Hematopoietic multipotent progenitor cell treated with erythropoietin and hydrocortisone succinate and interleukin-3 and kit ligand, for 17 days (in vitro differentiated cells): ENCODE results near the gene RNU1-4.
"Not testable (repeated sequence)": the region's sequence is repeated elsewhere in the genome, so short reads cannot be mapped to it uniquely, and the experiment has no call there.

Source experiments
- DNase-seq: peaks from one replicate; pipeline ENCODE4 v3.0.0-alpha.2; 2015; ENCODE audit warnings: low spot score

Gene RNU1-4

DNA sequence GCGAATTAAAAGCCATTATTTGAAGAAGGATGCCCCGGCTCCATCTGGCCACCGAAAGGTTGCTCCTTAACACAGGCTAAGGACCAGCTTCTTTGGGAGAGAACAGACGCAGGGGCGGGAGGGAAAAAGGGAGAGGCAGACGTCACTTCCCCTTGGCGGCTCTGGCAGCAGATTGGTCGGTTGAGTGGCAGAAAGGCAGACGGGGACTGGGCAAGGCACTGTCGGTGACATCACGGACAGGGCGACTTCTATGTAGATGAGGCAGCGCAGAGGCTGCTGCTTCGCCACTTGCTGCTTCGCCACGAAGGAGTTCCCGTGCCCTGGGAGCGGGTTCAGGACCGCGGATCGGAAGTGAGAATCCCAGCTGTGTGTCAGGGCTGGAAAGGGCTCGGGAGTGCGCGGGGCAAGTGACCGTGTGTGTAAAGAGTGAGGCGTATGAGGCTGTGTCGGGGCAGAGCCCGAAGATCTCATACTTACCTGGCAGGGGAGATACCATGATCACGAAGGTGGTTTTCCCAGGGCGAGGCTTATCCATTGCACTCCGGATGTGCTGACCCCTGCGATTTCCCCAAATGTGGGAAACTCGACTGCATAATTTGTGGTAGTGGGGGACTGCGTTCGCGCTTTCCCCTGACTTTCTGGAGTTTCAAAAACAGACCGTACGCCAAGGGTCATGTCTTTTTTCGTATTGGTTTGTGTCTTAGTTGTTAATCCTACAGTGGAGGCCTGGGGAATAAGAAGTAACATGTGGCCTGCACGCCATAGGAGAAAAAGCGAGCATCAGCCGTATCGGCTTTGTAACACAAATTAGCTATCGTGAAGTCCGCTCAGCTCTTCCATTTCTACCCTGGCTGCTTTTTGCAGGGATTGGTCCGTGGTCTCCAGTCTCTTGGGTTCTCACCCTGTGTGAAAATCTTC lies at the start of gene RNU1-4:
Gene RNU1-4, plus strand, starts transcription at position 470 of the 918 bp plus-strand sequence.
- not testable (repeated sequence) for DNase-seq

DNA sequence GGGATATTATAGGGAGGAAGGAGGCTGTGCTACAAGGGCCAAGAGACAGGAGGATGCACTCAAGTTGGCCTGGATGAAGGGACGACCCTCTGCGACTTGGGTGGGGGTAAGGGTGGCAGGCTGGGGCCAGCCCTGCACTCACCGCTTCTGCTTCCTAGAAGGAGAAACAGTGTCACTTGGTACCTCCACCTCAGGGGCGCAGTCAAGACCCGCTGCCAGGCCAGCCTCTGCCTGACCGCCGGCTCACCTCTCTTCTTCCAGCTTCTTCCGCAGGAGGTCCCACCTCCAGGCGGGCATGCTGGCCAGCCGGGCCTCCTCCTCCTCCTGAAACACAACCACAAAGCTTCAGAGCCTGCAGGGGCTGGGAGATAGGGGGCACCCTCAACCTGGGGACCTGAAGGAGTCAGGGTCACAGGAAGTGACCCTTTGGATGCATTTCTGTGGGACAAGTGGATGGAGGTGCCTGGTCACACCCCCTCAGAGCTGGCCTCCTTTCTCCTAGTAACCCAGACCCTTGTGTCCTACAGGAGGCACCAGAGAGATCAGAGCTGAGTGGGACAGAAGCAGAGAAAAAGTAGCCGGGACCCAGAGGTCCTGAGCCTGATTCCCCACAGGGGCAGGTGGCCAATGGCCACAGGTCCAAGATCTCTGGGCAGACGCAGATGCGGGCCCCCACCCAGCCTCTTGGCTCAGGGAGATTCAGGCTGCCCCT lies 49.2 kb upstream of the RNU1-4 start:
- not testable (repeated sequence) for DNase-seq

DNA sequence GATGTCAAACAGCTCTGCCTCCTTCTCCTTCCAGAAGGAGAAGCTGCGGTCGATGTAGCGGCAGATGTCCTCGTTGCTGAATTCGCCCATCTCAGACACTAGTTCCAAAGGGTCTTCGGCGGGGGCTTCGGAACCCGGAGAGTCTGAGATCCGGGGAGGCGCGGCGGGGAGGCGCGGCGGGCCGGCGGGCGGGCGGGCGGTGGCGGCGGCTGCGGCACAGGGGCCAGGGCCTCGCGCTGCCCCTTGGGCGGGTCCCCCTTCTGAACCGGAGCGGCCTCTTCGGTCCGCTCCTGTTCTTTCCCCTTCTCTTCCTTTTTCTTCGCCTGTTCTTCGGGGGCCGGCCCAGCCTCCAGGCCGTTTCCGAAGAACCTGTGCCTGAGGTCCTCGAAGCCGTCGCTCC lies 48.0 kb upstream of the RNU1-4 start:
- not testable (repeated sequence) for DNase-seq

DNA sequence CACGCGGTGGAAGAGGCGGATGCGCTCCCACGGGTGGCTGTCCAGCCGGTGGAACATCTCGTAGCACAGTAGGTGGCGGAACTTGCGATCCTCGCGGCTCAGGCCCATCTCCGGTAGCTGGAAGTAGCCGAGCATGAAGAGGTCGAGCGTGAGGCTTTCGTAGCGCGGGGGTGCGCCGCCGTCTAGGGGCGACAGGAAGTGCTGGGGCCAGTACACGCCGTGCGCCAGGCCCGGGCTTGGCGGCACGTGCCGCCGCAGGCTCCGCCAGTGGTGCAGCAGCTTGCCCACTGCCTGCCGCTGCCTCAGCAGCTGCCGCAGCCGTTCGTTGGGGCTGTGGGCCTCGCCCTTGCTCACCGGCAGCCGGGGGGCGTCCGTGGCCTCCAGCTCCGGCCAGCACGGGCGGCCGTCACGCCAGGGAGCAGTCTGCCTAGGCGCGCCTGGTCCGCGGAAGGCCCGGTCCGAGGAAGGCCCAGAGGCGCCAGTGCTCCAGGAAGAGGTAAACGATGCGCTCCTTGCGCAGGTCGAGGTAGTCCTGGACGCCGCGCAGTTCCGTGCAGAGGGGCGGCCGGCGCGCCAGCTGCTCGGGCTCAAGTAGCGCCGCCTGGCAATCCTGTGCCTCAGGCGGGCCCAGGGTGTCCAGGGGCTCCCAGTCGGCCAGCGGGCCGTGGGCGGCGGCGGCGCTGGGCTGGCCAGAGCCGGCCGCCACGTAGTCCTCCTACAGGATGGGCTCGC lies 47.4 kb upstream of the RNU1-4 start:
- DNase-seq, result not testable (repeated sequence)

DNA sequence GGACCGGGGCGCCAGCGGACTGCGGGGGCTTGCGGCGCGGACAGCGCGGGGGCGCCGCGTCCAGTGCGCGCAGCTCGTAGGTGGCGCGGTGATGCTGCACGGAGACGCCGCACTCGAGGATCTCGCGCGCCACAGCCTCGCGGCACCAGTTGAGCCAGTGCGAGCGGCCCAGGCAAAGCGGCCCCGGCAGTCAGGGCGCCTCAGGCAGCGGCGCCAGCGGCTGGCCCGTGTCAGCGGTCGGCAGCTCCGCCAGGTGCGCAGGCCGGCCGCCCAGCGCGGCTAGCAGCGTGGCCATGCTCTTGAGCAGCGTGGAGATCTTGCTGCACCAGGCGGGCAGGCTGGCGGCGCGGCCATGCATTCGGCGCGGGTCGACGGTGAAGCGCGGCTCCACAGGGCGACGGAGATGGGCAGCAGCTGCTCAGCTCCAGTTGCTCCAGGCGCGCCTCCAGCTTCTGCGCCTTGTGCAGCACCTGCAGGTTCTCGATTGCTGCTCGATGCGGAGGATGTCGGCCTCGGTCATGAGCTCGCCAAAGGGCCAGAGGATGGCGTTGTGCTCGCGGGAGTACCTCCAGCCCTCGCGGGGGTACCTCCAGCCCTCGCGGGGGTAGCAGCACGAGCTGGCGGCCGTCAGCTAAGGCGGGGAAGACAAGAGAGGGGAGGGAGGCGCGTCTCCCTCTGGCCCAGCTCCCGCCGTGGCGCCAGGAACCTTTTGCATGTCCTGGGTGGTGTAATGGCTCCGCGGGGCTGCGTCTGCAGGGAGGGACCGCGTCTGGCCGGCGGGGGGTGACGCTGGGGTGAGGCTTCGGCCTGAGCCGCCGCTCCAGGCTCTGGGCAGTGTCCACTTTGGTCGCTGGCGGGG lies 46.6 kb upstream of the RNU1-4 start:
- DNase-seq, result not testable (repeated sequence)

DNA sequence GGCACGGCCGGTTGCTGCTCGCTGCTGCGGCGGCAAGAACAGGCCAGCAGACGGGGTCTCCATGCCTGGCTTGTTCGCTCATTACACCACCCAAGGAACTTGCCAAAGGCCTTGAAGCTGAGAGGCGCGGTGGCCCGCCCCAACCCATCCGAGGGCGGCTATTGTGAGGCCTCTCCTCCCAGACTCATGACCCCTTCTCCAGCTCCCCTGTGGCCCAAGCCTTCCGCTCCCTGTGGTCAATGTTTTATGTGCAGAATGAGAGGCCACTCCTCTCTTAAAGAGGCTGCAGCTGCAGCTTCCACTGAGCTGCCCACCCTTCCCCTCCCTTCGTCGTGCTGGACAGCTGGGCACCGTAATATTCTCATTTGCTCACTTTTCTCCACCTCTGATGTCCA lies 46.0 kb upstream of the RNU1-4 start:
- DNase-seq, result not testable (repeated sequence)

DNA sequence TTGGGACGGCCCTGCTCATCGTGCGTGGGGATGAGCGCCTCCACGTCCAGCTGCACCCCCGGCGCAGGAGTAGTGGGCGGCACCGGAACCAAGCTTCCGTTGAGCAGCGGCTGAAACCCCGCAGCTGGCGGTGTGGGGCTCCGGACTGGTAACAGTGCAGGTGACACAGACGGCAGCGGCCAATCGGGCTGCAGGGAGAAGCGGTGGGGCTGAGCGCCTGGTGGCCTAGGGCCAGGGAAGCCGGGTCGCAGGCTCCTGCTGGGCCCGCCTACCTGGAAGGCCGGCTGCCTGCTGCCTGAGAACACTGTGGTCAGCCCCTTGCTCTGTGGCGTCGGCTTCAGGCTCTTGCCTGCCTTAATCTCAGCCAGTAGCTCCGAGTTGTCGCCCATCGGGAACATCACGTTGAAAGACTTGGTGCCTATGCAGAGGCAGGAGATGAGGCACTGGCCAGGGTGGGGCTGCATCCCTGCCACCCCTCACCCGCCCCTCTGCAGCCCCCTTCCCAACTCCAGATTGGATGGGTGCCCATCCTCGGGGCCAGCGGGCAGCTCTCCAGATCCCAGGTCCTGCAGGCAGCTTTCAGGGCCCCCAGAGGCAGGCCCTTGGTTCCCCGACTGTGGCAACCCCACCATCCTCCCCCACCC lies 43.7 kb upstream of the RNU1-4 start:
- not testable (repeated sequence) for DNase-seq

DNA sequence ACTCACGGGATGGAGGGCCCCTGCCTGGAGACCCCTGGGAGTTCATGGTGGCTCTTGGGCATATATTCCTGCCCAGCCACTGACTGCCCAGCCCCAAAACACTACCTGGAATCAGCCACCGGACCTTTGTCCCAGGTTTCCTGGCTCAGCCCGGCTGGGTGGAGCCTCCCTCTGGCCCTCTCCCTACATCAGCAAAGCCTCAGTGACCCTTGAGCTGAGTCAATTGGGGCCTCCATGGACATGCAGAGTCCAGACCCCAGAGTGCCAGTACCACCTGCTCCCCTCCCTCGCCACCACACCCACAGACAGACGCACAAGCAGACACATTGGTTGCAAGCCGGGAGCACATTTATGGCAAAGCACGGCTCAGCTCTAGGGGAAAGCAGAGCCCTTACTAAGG lies 43.2 kb upstream of the RNU1-4 start:
- not testable (repeated sequence) for DNase-seq

DNA sequence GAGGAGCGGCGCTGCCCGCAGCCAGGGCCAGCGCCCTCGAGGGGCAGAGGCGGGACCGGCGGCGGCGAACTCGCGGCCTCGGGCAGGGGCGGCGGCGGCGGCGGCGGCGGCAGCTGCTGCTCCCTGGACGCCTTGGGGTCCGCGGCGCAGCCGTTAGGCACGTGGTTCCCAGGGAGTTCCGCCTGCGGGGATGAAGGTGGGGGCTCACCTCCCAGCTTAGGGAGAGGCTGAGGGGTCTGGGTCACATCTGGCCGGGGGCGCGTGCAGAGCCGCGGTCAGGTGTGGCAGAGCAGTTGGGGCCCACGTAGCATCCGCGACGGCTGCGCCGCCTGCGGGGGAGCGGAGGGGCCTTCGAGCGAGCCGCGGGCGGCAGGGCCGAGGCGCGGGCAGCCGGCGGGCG lies 40.9 kb upstream of the RNU1-4 start:
- not testable (repeated sequence) for DNase-seq

DNA sequence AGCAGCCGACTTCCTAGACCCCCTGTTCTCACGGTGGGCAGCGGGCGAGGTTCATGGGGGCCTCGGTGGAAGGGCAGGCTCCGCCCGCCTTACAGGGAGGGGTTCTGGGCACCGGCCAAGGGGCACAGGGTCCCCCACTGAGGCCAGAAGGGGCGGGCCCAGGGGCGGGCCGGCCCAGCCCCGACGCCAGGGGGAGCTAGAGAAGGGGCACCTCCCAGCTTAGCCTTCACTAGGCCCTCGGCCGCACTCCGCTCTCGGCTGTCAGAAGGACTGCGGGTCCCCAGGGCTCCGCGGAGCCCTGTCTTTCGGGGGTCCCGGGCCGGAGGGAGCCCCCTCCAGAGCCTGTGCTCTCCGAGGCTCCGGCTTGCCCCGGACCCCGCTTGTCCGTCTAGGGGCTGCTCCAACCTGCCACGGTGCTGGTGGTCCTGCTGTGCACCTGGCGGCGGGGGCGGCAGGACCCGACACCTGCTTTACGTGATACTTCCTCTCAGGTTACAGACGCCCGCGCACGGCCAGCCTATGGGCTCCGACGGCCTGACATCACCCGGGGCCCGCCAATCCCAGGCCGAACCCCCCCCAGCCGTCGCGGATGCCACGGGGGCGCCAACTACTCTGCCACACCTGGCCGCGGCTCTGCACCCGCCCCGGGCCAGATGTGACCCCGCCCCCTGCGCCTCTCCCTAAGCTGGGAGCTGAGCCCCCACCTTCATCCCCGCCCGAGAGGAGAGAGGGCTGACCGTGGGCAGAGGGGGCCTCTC lies 40.0 kb upstream of the RNU1-4 start:
- not testable (repeated sequence) for DNase-seq

DNA sequence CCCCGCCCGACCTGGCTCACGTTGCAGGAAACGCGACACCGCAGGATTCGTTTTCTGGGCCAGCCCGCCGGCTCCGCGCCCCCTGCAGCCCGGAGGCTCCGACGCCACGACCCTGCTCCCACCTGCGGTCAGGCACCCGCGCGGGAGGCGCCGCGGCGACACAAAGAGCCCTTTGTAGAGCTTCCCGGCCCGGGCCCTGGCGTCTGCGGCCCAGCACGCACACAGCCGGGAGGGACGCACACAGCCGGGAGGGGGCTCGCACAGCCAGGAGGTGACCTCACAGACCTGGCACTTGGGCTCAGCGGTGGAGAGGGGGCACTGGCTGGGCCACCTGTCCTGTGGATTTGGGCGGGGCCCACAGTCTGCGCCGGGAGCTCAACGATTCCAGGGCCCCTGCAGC lies 39.1 kb upstream of the RNU1-4 start:
- DNase-seq, result not testable (repeated sequence)

DNA sequence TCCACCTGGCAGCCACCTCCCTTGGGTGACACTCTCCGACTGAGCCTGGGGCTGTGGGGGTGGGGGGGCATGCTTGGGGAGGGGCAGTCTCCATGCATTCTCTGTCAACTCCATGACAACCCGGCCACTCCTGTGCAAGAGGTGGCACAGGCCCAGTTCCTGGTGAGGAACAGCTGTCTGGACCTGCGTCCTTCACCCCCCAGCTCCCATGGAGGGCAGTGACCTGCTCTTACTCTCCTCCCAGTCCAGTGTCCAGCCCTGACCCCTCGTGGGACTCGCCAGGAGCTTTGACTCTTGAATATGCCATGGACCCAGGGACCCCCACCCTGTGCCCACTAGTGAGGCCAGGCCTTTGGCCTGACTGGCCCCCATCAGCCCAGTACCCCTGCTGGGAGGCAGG lies 38.0 kb upstream of the RNU1-4 start:
- DNase-seq, result not testable (repeated sequence)

DNA sequence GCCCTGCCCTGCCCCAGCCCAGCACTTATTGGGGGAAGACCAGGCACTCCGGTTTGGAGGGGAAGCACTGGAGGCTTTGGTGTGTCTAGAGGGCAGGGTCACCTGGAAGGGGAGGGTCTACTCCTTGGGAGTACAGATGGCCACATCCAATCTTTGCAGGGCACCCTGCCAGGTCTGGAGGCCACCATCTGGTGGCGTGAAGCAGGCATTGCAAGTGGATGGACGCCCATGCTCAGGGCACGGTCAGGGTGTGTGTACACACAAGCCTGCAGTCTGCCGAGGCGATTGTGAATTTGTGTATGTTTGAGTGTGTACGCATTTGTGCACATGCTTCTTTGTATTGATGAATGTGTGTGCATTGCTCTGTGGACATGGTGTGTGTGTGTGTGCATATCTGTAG lies 37.2 kb upstream of the RNU1-4 start:
- not testable (repeated sequence) for DNase-seq

DNA sequence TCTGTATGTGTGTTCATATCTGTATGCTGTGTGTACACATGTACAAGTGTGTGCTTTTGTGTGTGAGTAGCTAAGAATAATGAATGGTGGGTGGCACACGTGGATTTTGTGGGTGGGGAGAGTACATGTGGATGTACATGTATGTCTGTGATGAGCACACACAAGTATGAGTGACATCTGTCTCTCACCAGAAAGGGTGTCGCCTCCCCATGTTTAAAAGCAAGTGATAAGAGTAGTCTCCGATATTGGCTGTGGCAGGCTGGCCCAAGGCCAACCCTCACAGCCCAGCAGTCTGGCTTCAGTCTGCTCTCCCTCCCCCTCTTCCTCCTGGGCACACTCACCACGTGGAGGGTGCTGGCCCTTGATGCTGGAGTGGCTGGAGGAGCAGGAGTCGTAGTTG lies 36.7 kb upstream of the RNU1-4 start:
- DNase-seq, result not testable (repeated sequence)

DNA sequence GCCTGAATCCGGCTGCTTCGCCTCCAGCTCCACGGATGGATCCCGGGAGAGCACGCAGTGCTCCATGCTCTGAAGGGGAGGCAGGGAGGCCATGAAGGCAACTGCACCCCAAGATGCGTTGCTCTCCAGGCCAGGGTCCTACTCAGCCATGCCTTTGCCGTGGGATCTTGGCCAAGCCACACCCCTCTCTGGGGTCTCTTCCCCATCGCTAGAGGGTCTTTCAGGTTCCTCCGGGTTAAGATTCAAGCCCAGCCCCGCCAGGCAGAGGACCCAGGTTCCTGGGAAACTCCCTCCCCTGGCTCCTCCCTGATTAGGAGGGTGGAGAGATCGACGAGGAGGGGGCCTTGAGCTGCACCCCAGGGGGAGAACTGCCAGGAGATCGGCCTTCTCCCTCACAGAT lies 36.2 kb upstream of the RNU1-4 start:
- DNase-seq, result not testable (repeated sequence)

DNA sequence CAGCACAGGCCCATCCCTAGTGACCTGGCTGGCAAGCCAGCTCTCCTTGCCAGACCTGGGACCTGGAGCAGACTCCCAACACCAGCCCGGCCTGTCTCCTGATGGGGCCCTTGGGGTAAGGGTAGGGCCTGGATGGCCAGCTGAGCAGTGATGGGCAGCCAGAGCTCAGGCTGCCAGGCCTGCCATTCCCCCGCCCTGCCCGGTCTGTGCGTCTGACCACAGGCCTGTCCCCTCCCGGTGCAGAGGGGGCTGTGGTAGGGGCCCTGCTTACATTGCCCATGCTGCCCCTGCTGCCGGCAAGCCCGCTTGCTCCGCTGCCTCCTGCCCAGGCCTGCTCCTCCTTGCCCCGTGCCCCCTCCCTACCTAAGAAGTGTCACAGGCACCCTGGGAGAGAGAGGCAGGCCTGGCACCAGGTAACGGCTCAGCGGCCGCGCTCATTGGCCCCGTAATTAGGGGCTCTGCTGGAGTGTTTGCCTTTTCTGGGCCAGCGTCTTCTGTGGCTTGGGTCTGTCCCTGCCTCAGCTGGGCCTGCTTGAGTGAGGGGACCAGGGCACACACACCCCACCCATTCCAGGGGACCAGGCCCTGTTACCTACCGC lies 35.7 kb upstream of the RNU1-4 start:
- not testable (repeated sequence) for DNase-seq

DNA sequence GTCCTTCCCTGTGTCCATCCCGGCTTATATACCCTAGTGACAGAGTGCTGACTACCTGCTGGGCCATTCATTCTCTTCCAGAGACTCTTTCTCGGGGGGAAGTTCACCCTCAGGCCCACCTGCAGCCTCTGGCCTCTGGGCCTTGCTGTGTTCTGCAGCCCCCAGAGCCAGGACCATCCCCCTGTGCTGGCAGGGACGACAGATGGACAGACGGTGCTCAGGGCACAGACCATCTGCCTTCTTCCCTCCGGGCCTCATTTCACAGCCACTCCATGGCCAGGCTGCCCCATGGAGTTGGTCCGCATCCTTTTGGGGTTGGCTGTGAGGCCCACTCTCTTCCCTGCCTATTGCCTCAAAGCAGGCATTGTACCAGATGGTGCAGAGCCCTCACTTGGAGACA lies 34.0 kb upstream of the RNU1-4 start:
- not testable (repeated sequence) for DNase-seq

DNA sequence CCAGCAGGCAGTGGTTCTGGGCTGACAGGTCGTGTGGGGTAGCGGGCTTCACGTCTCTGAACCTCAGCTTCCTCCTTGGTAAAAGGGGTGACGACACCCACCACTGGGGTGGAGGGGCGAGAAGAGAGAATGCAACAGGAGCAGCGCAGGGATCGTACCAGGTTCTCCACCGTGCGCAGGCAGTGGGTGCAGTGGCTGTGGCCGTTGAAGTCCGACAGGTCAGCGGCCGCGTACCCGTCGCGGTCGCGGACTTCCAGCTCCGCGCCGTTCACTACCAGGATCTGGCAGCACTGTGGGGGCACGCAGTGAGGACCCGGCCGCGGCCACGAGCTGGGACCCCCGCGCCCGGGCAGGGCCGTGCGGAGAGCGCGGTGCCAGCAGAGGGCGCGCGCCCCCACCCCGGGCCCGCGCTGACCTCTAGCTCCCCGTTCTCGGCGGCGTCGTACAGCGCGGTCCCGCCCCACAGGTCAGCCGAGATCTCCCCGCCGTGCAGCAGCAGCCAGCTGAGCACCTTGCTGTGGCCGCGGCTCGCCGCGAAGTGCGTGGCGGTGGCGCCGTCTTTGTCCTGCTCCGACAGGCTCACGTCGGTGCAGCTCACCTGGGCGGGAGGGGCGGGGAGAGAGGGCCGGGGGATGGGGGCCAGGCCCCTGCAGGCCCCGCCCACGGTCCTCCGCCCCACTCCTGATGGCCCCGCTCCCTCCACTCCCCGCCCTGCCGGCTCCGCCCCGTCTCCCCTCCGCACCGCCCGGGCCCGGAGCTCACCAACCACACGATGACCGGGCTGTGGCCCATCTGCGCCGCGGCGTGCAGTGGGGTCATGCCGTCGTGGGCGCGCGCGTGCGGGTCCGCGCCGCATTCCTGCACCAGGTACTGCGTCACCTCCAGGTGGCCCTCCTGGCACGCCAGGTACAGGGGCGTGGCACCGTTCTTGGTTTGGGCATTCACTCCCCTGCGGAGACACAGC lies 32.9 kb upstream of the RNU1-4 start:
- not testable (repeated sequence) for DNase-seq
